A549 (cell line): Measurements from ENCODE around the gene ZG16B. TPM values are rescaled to one million over a fixed set of nuclear protein-coding genes. Genes with fewer than 3 reads are reported as not detected.

Experiments
- EHF ChIP-seq: fragments of 250-450 bp; sonication (Bioruptor Pico); IDR thresholded peaks from 2 replicates; pipeline ENCODE4 v1.5.0; 2020; ENCODE audit warnings: mild to moderate bottlenecking
- EP300 ChIP-seq, 2 experiments: fragments of >200 bp; sonication (Bioruptor Twin); formaldehyde crosslinking; IDR thresholded peaks; 2 replicates in 1 of 2; 3 replicates in 1 of 2; pipeline ENCODE4 v1.6.1; 2016 to 2017
- ESRRA ChIP-seq: fragments of 150-350 bp; IDR thresholded peaks from 2 replicates; pipeline ENCODE4 v1.6.1; 2014; ENCODE audit warnings: mild to moderate bottlenecking, low read length, borderline replicate concordance
- FOSL2 ChIP-seq, 2 experiments: fragments of 450-650 bp in 1 of 2; fragments of >200 bp in 1 of 2; sonication (Bioruptor Twin) in 1 of 2; formaldehyde crosslinking; IDR thresholded peaks; 2 replicates each; pipeline versions ENCODE4 v1.5.0 to v1.6.1; 2016 to 2020; ENCODE audit warnings: mild to moderate bottlenecking in 1 of 2, moderate library complexity in 1 of 2
- GATA3 ChIP-seq: IDR thresholded peaks from 2 replicates; pipeline ENCODE4 v1.6.1; 2012; ENCODE audit warnings: borderline replicate concordance
- HOXA7 ChIP-seq: fragments of 250-450 bp; sonication (Bioruptor Pico); IDR thresholded peaks from 2 replicates; pipeline ENCODE4 v1.5.0; 2020; ENCODE audit warnings: mild to moderate bottlenecking, moderate library complexity
- JUN ChIP-seq, 2 experiments: fragments of >200 bp; sonication (Bioruptor Twin); formaldehyde crosslinking; IDR thresholded peaks; 2 replicates in 1 of 2; 3 replicates in 1 of 2; pipeline ENCODE4 v1.6.1; 2016 to 2017
- JUNB ChIP-seq: fragments of >200 bp; sonication (Bioruptor Twin); formaldehyde crosslinking; IDR thresholded peaks from 2 replicates; pipeline ENCODE4 v1.6.1; 2016
- KDM1A ChIP-seq: fragments of 200-600 bp; sonication (generic); IDR thresholded peaks from 2 replicates; pipeline ENCODE4 v1.6.1; 2016; ENCODE audit warnings: low read depth, mild to moderate bottlenecking
- KDM5A ChIP-seq: fragments of 200-600 bp; sonication (generic); IDR thresholded peaks from 2 replicates; pipeline ENCODE4 v1.6.1; 2016; ENCODE audit warnings: antibody characterized with exemption, mild to moderate bottlenecking
- NFE2L2 ChIP-seq: fragments of 150-350 bp; conservative IDR thresholded peaks from 2 replicates; pipeline ENCODE4 v1.6.1; 2014; ENCODE audit warnings: low read length
- NPAS2 ChIP-seq: fragments of 250-450 bp; sonication (Bioruptor Pico); IDR thresholded peaks from 2 replicates; pipeline ENCODE4 v1.8.0; 2022; ENCODE audit warnings: mild to moderate bottlenecking, moderate library complexity, borderline replicate concordance
- POLR2A ChIP-seq: IDR thresholded peaks from 2 replicates; pipeline ENCODE4 v1.6.1; 2012; ENCODE audit warnings: mild to moderate bottlenecking, low read length
- RAD21 ChIP-seq, 2 experiments: fragments of >200 bp in 1 of 2; sonication (Bioruptor Twin) in 1 of 2; formaldehyde crosslinking in 1 of 2; IDR thresholded peaks in 1 of 2; conservative IDR thresholded peaks in 1 of 2; 2 replicates in 1 of 2; 3 replicates in 1 of 2; pipeline ENCODE4 v1.6.1; 2012 to 2018; ENCODE audit warnings: inconsistent platforms in 1 of 2
- SREBF2 ChIP-seq: fragments of 450-650 bp; IDR thresholded peaks from 2 replicates; pipeline ENCODE4 v1.6.1; 2014; ENCODE audit warnings: mild to moderate bottlenecking, moderate library complexity
- ZFP36 ChIP-seq: fragments of 450-650 bp; IDR thresholded peaks from 2 replicates; pipeline ENCODE4 v1.6.1; 2014; ENCODE audit warnings: borderline replicate concordance; ENCODE audit not compliant: partially characterized antibody
- polyA plus RNA-seq, 4 experiments: library from polyadenylated mRNA; depleted of rRNA in 3 of 4; stranded (reverse); fragments of >200 nt; fragmentation: RNase III in 1 of 4; extraction: RNeasy Plus Mini Kit Qiagen cat#74134 plus additional on column Dnase treatment in 1 of 4; gene quantifications; 2 replicates in 3 of 4; 3 replicates in 1 of 4; pipeline ENCODE4 v1.2.3, GENCODE V29; 2011 to 2017
- TF ChIP-seq, protein P1 (sequence below): IDR thresholded peaks from 2 replicates; pipeline ENCODE4 v1.6.1; 2012
- TF ChIP-seq, protein P2 (sequence below): fragments of >200 bp; sonication (Bioruptor Twin); formaldehyde crosslinking; IDR thresholded peaks from 3 replicates; pipeline ENCODE4 v1.6.1; 2016
- TF ChIP-seq, protein P3 (sequence below): fragments of 200-600 bp; sonication (generic); IDR thresholded peaks from 2 replicates; pipeline ENCODE4 v1.6.1; 2016; ENCODE audit warnings: antibody characterized with exemption, mild to moderate bottlenecking, moderate library complexity
- TF ChIP-seq, protein P4 (sequence below): fragments of 250-450 bp; sonication (Bioruptor Pico); IDR thresholded peaks from 2 replicates; pipeline ENCODE4 v1.5.0; 2020; ENCODE audit warnings: low read depth, mild to moderate bottlenecking, moderate library complexity
- TF ChIP-seq, protein P5 (sequence below): fragments of 250-450 bp; sonication (Bioruptor Pico); IDR thresholded peaks from 2 replicates; pipeline ENCODE4 v1.5.0; 2021; ENCODE audit warnings: mild to moderate bottlenecking, moderate library complexity, borderline replicate concordance
- TF ChIP-seq, protein P6 (sequence below): IDR thresholded peaks from 2 replicates; pipeline ENCODE4 v1.6.1; 2012
- TF ChIP-seq, protein P7 (sequence below): fragments of >200 bp; sonication (Bioruptor Twin); formaldehyde crosslinking; IDR thresholded peaks from 2 replicates; pipeline ENCODE4 v1.6.1; 2016

The ZG16B gene
- polyA plus RNA-seq, 2 of the 4 experiments (the other 2 are of a cell fraction): 0.40 to 0.85 TPM

DNA sequence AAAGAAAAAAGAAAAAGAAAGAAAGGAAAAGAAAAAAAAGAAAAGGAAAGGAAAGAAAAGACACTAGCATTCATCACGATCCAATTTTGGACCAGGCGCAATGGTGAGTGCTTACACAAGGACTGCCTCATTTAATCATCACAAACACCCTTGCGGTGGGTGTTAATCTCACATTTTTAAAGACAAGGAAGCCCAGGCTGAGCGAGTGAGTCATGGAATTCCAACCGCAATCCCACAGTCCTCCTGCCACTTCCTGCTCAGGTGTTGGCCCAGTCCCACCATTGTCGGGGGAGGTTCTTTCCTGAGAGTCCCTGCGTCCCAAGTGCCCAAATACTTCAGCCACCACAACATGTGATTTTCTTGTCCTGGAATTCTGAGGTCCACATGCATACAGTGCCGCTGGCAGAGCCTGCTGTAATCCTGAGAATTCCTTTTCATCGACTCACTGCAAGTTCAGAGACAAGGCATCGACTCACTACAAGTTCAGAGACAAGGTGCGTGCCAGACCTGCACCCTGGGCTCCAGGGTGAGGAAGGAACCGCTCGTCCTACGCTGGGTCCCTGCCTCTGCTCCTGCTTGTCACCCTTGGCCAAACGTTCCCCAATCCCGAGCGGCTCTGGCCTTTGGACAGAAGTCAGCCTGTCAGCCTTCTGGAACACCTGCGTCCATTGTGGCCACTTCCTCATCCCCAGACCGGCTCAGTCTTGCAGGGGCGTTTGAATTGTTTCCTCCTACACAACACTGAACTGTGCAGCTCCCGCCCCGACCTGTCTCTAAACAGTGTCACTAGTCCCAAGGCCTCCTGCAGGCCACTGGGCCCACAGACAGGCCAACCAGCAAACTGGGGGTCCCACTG lies 5.8 kb downstream of the ZG16B start (continued):
- TF ChIP-seq EHF (CRISPR knock-in tag) (no peak), RAD21 (conservative IDR thresholded peaks at IDR 0.05 in 1 of 2, IDR thresholded peaks at IDR 0.05 in 1 of 2) (no peak), NPAS2 (no peak), EP300 (IDR thresholded peaks at IDR 0.05) (peak; percentile 76 to 85; a peak in 3 of 5 replicates), ZFP36 (no peak), ESRRA (no peak), JUN (IDR thresholded peaks at IDR 0.05) (peak; percentile 74 to 83; a peak in 4 of 5 replicates), JUNB (peak; percentile 89), KDM5A (no peak), POLR2A (no peak), NFE2L2 (no peak), KDM1A (no peak), GATA3 (peak; percentile 62; the same call in 1 of the 2 replicates), HOXA7 (CRISPR knock-in tag) (no peak), FOSL2 (IDR thresholded peaks at IDR 0.05) (peak; percentile 71), FOSL2 (CRISPR knock-in tag; IDR thresholded peaks at IDR 0.05) (peak; percentile 93), SREBF2 (no peak)
- TF ChIP-seq, protein P1, sequence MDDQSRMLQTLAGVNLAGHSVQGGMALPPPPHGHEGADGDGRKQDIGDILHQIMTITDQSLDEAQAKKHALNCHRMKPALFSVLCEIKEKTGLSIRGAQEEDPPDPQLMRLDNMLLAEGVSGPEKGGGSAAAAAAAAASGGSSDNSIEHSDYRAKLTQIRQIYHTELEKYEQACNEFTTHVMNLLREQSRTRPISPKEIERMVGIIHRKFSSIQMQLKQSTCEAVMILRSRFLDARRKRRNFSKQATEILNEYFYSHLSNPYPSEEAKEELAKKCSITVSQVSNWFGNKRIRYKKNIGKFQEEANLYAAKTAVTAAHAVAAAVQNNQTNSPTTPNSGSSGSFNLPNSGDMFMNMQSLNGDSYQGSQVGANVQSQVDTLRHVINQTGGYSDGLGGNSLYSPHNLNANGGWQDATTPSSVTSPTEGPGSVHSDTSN: no peak
- TF ChIP-seq, protein P2, sequence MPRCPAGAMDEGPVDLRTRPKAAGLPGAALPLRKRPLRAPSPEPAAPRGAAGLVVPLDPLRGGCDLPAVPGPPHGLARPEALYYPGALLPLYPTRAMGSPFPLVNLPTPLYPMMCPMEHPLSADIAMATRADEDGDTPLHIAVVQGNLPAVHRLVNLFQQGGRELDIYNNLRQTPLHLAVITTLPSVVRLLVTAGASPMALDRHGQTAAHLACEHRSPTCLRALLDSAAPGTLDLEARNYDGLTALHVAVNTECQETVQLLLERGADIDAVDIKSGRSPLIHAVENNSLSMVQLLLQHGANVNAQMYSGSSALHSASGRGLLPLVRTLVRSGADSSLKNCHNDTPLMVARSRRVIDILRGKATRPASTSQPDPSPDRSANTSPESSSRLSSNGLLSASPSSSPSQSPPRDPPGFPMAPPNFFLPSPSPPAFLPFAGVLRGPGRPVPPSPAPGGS: no peak
- TF ChIP-seq, protein P3, sequence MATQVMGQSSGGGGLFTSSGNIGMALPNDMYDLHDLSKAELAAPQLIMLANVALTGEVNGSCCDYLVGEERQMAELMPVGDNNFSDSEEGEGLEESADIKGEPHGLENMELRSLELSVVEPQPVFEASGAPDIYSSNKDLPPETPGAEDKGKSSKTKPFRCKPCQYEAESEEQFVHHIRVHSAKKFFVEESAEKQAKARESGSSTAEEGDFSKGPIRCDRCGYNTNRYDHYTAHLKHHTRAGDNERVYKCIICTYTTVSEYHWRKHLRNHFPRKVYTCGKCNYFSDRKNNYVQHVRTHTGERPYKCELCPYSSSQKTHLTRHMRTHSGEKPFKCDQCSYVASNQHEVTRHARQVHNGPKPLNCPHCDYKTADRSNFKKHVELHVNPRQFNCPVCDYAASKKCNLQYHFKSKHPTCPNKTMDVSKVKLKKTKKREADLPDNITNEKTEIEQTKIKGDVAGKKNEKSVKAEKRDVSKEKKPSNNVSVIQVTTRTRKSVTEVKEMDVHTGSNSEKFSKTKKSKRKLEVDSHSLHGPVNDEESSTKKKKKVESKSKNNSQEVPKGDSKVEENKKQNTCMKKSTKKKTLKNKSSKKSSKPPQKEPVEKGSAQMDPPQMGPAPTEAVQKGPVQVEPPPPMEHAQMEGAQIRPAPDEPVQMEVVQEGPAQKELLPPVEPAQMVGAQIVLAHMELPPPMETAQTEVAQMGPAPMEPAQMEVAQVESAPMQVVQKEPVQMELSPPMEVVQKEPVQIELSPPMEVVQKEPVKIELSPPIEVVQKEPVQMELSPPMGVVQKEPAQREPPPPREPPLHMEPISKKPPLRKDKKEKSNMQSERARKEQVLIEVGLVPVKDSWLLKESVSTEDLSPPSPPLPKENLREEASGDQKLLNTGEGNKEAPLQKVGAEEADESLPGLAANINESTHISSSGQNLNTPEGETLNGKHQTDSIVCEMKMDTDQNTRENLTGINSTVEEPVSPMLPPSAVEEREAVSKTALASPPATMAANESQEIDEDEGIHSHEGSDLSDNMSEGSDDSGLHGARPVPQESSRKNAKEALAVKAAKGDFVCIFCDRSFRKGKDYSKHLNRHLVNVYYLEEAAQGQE: no peak
- TF ChIP-seq, protein P4, sequence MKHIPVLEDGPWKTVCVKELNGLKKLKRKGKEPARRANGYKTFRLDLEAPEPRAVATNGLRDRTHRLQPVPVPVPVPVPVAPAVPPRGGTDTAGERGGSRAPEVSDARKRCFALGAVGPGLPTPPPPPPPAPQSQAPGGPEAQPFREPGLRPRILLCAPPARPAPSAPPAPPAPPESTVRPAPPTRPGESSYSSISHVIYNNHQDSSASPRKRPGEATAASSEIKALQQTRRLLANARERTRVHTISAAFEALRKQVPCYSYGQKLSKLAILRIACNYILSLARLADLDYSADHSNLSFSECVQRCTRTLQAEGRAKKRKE (CRISPR knock-in tag): no peak; the same call in 1 of the 2 replicates
- TF ChIP-seq, protein P5, sequence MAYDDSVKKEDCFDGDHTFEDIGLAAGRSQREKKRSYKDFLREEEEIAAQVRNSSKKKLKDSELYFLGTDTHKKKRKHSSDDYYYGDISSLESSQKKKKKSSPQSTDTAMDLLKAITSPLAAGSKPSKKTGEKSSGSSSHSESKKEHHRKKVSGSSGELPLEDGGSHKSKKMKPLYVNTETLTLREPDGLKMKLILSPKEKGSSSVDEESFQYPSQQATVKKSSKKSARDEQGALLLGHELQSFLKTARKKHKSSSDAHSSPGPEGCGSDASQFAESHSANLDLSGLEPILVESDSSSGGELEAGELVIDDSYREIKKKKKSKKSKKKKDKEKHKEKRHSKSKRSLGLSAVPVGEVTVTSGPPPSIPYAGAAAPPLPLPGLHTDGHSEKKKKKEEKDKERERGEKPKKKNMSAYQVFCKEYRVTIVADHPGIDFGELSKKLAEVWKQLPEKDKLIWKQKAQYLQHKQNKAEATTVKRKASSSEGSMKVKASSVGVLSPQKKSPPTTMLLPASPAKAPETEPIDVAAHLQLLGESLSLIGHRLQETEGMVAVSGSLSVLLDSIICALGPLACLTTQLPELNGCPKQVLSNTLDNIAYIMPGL (CRISPR knock-in tag): no peak
- TF ChIP-seq, protein P6, sequence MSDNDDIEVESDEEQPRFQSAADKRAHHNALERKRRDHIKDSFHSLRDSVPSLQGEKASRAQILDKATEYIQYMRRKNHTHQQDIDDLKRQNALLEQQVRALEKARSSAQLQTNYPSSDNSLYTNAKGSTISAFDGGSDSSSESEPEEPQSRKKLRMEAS: peak; percentile 86
- TF ChIP-seq, protein P7, sequence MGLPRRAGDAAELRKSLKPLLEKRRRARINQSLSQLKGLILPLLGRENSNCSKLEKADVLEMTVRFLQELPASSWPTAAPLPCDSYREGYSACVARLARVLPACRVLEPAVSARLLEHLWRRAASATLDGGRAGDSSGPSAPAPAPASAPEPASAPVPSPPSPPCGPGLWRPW: no peak
